ENCODE results near the gene HSPA2. TPM values are rescaled to one million over a fixed set of nuclear protein-coding genes. Genes with fewer than 3 reads are reported as not detected.

The HSPA2 gene
- total RNA-seq (2014; rRNA removed) (15.7 and 16.5 TPM in 2 replicates), Bru-seq, nascent RNA (percentile 57 among the genes with signal in this experiment), BruChase-seq, experiment 1, labeled RNA remaining after a 6-hour chase (percentile 66 among the genes with signal in this experiment), BruChase-seq, experiment 2, labeled RNA remaining after a 2-hour chase (percentile 70 among the genes with signal in this experiment)
- long read RNA-seq, transcript HSPA2-201 (1 exons, 2,767 nt): major isoform, 39 of 39 reads
- long read RNA-seq, partial matches to known transcripts: 0 of 39 reads
- long read RNA-seq, other reads (novel, unspliced or antisense): 0 of 39 reads

- TSS peak; percentile 64 for BruUV-seq (replicated peaks)
- no peaks in the 10 kb centered on the region for H3K27me3 ChIP-seq (ENCODE audit: low read length)
- TF ChIP-seq EZH2phosphoT487 (IDR thresholded peaks at IDR 0.05; ENCODE audit: borderline replicate concordance, low read length) (no peak), EZH2 (IDR thresholded peaks at IDR 0.05; ENCODE audit: low read length, unreplicated experiment) (no peak), CTCF (conservative IDR thresholded peaks at IDR 0.05; ENCODE audit: low read depth, low read length) (peak; percentile 80)
- H3K9me3 ChIP-seq (ENCODE audit: low read length): no peaks in the 10 kb centered on the region
- ChIA-PET CTCF (interaction anchor here (0.5 to 1.9 kb wide), 20 partner anchors 11 to 374 kb away, joined by 3 to 19 read pairs (median 4); partner anchors contain the start of genes CHURC1 and ZBTB1), POLR2A (ENCODE audit: unreplicated experiment) (interaction anchor here (0.5 to 1.6 kb wide), 15 partner anchors 78 to 899 kb away, joined by 3 to 21 read pairs (median 4); partner anchors contain the start of gene MTHFD1)
- DNase-seq (peak; percentile 100), ATAC-seq (peak; percentile 88)
- peak within 1 kb of the TSS; percentile 73 for H3K27ac ChIP-seq (ENCODE audit: low read length)
- peaks cover 27% of the 10 kb centered on the region for H3K4me1 ChIP-seq (ENCODE audit: insufficient read depth, low read length)
- no peaks in the 10 kb centered on the region for H4K20me1 ChIP-seq (ENCODE audit: low read length)
- H3K36me3 ChIP-seq (ENCODE audit: low read depth, low read length): no peaks in the 10 kb centered on the region
- no peaks in the 10 kb centered on the region for H3K79me2 ChIP-seq (ENCODE audit: low read length)
- peak within 1 kb of the TSS; percentile 87 for H3K9ac ChIP-seq (ENCODE audit: low read length)
- no peaks in the 10 kb centered on the region for H3F3A ChIP-seq (ENCODE audit: low read length, unreplicated experiment)
- peak within 1 kb of the TSS; percentile 91 for H3K4me2 ChIP-seq (ENCODE audit: low read length)
- H2AFZ ChIP-seq (ENCODE audit: low read length): peak within 1 kb of the TSS; percentile 86
- intact Hi-C loops (cut with micrococcal nuclease): loop anchor here (1.0 kb wide), 6 partner anchors 37 to 224 kb away; partner anchors contain the start of gene ZBTB25
- no peaks in the 10 kb centered on the region for H3K9me2 ChIP-seq (replicated peaks; ENCODE audit: low read length)
- H3K4me3 ChIP-seq (ENCODE audit: low read length): peak within 1 kb of the TSS; percentile 68
Observed at GRCh38 chr14:64540208-64541202, at the start of gene HSPA2. Gene HSPA2 (plus strand): TSS chr14:64540741. CDS start chr14:64540850, 109 bp downstream.

DNA sequence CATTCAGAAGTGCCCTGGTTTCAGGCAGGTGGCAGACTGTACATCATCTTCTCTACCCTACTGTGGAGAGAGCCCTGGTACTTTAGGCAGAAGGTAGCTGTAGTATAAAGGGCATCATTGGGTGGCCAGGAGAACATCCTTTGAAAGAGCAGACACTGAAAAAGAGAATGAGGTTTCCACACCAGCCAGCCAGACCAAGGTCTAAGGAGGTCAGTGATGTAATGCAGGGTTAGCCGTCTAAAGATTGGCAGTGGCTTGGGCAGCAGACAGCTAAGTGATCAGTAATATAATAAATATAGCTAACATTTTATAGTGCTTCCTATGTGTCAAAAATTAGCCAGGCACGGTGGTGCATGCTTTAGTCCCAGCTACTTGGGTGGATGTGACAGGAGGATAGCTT lies 48.9 kb upstream of the HSPA2 start:
- Histone ChIP-seq H3K4me2 (ENCODE audit: low read length) (no peak overlapping the region), H3K9me2 (replicated peaks; ENCODE audit: low read length) (no peaks in the 10 kb centered on the region), H3K4me1 (ENCODE audit: insufficient read depth, low read length) (no peaks in the 10 kb centered on the region), H3K9ac (ENCODE audit: low read length) (no peak overlapping the region), H3K27me3 (ENCODE audit: low read length) (no peaks in the 10 kb centered on the region), H3K79me2 (ENCODE audit: low read length) (no peaks in the 10 kb centered on the region), H3K36me3 (ENCODE audit: low read depth, low read length) (peaks cover 22% of the 10 kb centered on the region), H2AFZ (ENCODE audit: low read length) (no peak overlapping the region), H4K20me1 (ENCODE audit: low read length) (no peaks in the 10 kb centered on the region), H3K9me3 (ENCODE audit: low read length) (no peaks in the 10 kb centered on the region), H3K4me3 (ENCODE audit: low read length) (no peak overlapping the region), H3K27ac (ENCODE audit: low read length) (no peak overlapping the region), H3F3A (ENCODE audit: low read length, unreplicated experiment) (no peaks in the 10 kb centered on the region)
- ChIA-PET POLR2A (ENCODE audit: unreplicated experiment) (no interaction called here), CTCF (no interaction called here)
- no peak for ATAC-seq
- no peak for TF ChIP-seq CTCF (conservative IDR thresholded peaks at IDR 0.05; ENCODE audit: low read depth, low read length)
- TF ChIP-seq EZH2 (IDR thresholded peaks at IDR 0.05; ENCODE audit: low read length, unreplicated experiment): no peak
- intact Hi-C loops (cut with micrococcal nuclease): no loop called here
- no peak for DNase-seq
- no TSS peak for BruUV-seq (replicated peaks)

All from PC-3 (cell line).